HS-27A (cell line): Measurements from ENCODE around the gene ANO8.
A peak's percentile ranks its signal among the peaks of the same experiment; 100 is the strongest.

Experiments used
- DNase-seq: peaks from one replicate; pipeline ENCODE4 v3.0.0-alpha.2; 2012; ENCODE audit warnings: low read depth, missing footprints

The ANO8 gene

DNA sequence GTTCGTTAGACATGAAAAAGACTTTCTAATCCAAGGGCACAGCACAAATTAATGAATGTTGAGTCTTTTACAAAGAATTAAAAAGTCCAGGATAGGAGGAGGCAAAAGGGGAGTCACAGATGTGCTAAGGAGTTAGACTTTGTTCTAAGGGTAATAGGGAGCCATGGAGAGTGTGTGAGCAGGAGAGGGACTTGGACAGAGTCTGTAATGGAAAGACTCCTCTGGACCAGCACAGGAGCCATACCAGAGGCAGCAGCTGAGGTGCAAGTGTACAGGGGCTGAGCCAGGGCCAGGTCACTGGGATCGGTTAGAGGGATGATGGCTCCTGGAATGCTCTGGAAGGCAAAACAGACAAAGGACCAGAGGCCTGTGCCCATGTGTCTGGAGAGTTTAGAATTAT lies 13.2 kb upstream of the ANO8 start:
- DNase-seq = no peak

- DNase-seq = no peak
Observed at GRCh38 chr19:17347361-17347760, 12.7 kb upstream of the ANO8 start.

DNA sequence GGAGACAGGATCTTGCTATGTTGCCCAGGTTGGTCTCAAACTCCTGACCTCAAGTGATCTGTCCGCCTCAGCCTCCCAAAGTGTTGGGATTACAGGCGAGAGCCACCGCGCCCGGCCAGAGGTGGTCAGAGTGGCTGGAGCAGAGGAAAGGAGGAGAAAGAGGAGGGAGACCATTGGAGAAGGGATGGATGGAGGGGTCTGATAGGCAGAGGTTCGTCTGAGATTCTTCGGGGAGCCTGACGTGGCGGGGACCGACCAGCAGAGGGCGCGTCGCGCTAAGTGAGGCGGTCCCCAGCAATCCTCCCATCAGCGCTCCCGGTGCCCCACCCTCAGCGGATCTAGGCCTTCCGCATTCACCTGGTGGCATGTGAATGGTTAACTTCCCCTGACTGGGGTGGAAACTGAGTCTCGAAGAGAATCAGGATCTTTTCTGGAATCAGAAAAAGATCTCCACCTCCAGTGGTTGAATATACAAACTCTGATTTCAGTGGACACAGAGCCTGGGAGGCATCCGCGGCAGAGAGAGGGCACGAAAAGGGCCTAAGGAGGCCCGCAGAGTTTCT lies 11.5 kb upstream of the ANO8 start:
- DNase-seq = no peak

GRCh38 chr19:17341845-17342244 lies 7.2 kb upstream of the ANO8 start:
- no peak for DNase-seq

DNA sequence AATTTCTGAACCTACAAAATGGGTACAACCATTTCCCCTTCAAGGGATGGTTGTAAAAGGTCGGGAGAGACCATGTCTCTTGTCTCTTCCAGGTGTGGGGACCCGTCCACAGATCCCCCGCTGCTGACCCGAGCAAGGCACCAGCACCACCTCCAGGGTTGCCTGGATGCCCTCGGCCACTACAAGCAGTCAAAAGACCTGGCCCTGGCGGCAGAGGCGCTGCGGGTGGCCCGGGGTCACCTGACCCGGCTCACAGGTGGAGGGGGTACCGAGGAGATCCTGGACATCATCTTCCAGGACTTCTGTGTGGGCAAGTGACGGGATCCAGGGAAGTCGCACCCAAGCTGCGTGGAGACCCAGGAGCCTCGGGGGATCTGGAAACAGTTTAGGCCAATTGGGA lies 6.7 kb upstream of the ANO8 start:
- no peak for DNase-seq

DNA sequence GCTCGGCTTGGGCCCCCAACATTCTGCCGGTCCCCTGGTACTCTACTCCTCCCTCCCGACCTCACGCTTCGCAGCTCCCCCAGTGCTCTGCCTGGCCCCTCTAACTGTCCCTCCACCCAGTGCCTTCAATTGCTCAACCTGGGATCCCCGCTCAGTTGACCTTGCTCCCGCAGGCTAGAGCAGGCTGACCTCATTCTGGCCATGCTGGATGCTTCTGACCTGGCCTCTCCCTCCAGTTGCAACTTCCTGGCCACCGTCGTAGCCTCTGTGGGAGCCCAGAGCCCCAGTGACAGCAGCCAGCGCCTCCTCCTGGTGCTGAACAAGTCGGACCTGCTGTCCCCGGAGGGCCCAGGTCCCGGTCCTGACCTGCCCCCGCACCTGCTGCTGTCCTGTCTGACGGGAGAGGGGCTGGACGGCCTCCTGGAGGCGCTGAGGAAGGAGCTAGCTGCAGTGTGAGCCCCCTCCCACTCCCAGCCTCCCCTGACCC lies 6.3 kb upstream of the ANO8 start:
- DNase-seq = no peak

DNA sequence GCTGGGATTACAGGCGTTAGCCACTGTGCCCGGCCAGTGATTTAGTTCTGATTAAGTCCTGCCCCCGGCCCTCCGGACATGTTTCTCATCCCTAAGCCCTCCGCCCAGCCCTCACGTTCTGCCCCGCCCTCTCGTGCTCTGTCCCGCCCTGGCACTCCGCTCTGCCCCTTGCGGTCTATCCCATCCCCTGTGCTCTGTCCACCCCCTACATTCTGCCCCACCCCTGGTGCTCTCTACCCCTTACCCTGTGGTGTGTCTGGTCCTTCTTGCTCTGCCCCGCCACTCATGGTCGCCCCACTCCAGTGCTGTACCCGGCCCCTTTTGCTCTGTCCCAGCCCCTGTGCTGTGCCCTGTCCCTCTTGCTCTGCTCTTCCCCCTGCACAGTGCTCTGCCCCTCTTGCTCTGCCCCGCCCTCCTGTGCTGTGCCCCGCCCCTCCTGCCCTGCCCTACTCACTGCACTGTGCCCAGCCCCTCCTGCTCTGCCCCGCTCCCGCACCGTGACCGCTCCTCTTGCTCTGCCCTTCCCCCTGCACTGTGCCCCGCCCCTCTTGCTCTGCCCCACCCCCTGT lies 5.7 kb upstream of the ANO8 start:
- DNase-seq = no peak

GRCh38 chr19:17339088-17339741 lies 4.6 kb upstream of the ANO8 start:
- DNase-seq = no peak

DNA sequence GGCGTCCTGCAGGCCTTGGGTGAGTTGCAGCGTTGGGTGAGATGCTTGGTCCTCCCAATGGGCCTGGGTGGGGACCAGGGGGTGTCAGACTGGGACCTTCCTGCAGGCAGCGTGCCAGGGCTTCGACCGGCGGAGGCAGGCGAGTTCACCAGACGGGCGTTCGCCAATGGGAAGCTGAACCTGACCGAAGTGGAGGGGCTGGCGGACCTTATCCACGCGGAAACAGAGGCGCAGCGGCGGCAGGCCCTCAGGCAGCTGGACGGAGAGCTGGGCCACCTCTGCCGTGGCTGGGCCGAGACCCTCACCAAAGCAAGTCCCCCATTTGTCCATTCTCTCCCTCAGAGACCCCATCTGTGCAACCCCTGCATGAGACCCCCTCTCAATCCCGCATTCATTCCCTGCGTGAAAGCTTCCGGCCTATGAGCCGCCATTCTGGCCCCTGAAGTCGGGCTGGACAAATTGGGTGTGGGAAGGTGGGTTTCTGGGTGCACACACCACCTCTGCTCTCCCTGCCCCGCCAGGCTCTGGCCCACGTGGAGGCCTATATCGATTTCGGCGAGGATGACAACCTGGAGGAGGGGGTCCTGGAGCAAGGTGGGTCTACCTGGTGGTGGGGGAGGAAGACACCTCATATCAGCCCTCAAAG lies 3.9 kb upstream of the ANO8 start:
- DNase-seq = no peak

GRCh38 chr19:17337675-17338432 lies 3.2 kb upstream of the ANO8 start:
- DNase-seq = no peak

GRCh38 chr19:17336872-17337674 lies 2.4 kb upstream of the ANO8 start, which contains the start of gene GTPBP3:
Gene GTPBP3 (plus strand): TSS chr19:17337553. CDS start chr19:17337612, 59 bp downstream.
- peak; percentile 96 for DNase-seq

GRCh38 chr19:17335575-17335974 lies 920 bp upstream of the ANO8 start:
- DNase-seq = no peak

DNA sequence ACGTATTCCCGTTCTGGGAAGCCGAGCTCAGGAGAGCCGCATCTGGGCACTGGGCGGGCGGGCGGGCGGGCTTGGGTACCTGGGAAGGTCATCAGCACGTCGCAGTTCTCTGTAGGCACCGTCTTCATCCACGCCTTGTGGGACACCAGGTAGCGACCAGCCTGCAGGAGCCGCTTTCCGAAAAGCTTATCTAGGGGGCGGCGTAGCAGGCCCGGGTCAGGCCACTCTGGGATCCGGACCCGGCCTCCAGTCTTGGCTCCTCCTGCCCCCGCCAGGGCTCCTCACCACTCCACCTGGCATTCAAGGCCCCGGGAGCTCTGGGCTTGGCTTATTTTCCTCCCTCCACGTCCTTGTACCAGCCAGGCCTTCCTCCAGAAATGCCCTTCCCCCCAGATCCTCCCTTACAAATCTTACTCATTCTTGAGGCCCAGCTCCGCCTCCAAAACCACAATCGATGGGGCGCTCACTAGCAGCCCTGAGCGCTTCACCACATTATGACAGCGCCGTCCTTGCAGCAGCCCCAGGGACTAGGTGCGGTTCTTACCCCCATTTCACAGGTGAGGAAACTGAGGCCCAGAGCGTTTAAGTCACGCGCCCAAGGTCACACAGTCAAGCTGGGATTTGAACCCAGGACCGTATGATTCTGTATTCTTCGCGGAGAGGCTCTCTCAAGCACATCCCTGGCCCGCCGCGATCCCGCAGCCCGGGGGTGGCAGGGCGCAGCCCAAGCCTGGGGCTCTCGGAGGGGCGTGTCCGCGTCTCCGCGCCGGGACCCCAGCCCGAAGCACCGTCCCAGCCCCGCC lies 843 bp downstream of the ANO8 start:
- DNase-seq = no peak

GRCh38 chr19:17332677-17333581 lies 1.7 kb downstream of the ANO8 start:
- DNase-seq = no peak

- no peak for DNase-seq
Observed at GRCh38 chr19:17332360-17332676, 2.3 kb downstream of the ANO8 start.

- DNase-seq = no peak
Observed at GRCh38 chr19:17331045-17331558, 3.6 kb downstream of the ANO8 start.

DNA sequence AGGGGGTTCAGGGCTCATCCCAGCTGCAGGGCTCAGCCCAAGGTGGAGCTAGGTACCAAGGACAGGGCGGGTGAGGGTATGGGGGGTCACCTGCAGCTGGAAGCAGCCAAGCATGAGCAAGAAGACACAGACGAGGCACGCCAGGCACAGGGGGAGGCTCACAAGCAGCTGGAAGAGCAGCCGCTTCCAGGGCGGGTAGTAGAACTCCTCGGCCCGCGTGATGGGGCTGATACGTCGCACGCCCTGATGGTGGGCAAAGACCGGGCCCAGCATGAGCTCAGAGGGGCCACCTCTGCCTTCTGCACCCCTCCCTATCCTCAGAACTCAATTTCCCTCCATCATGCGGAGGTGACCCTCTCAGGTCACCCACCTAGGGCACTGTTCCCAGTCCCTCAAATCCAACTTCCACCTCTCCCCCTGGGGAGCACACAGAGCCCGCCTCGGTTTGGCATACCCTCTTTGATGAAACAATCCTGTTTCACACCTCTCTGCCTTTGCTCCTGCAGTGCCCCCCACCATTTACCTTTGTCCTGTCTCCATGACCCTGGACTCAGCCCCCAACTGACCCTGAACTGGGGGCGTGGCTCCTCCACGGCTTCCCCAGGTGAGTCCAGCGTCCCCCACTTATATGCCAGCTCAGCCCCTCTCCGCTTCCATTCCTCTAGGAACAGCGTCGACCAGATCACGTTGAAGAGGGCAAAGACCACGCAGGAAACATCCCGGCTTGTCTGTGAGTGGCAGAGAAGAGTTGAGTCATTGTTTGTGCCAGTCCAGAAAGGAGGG lies 4.2 kb downstream of the ANO8 start:
- no peak for DNase-seq

DNA sequence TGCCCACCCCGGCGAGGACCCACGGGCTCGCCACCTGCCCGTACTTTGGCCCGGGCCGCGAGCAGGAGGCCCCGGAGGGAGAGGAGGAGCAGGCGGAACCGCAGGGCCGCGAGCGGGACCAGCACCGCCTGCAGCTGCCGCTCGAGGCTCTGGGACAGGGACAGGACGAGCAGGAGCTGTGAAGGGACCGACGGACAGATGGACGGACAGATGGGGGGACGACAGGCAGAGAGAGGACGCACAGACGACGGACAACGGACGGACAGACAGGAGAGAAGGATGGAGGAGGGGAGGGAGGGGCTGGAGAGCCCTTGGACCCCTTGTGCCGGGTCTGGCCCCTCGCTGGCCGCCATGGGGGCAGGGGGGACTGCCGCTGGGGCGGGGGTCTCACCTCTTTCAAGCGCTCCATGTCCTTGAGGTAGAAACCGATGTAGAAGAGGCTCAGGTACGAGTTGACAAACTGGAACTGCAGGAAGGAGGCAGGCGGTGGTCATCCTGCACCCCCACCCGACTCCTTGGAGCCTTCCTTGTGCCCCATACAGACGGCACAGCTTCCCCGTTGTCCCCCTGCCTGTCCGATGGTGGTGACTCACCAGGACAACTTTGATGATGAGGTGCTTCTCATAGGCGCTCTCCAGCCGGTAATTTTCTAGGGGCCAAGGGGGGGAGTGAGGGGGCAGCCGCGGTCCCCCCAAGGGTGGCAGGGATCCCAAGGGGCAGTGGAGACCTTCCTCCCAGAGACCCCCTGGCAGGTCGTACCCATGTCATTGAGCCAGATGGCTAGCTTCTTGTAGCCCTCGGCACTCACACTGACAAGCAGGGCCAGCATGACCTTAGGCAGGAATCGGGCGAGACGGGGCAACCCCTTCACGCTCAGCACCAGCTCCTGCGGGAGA lies 5.0 kb downstream of the ANO8 start:
- DNase-seq = no peak
